ENCODE results near the gene JMY.

The JMY gene

GRCh38 chr5:79235634-79236361 lies at the start of gene JMY:
Gene JMY (plus strand): TSS chr5:79236131. CDS start chr5:79236651, 520 bp downstream.
- peak; percentile 82 for DNase-seq

- DNase-seq = no peak
Observed at GRCh38 chr5:79186455-79186854, 49.5 kb upstream of the JMY start.

GRCh38 chr5:79189439-79190234 lies 46.3 kb upstream of the JMY start:
- DNase-seq = no peak

GRCh38 chr5:79190235-79190529 lies 45.7 kb upstream of the JMY start:
- DNase-seq = no peak

GRCh38 chr5:79191457-79191856 lies 44.5 kb upstream of the JMY start:
- no peak for DNase-seq

- no peak for DNase-seq
Observed at GRCh38 chr5:79193643-79194042, 42.3 kb upstream of the JMY start.

- no peak for DNase-seq
Observed at GRCh38 chr5:79200573-79201183, 35.3 kb upstream of the JMY start.

GRCh38 chr5:79201206-79201605 lies 34.7 kb upstream of the JMY start:
- DNase-seq = no peak

GRCh38 chr5:79202076-79202475 lies 33.9 kb upstream of the JMY start:
- DNase-seq = no peak

GRCh38 chr5:79205965-79206364 lies 30.0 kb upstream of the JMY start:
- DNase-seq = no peak

GRCh38 chr5:79206541-79206940 lies 29.4 kb upstream of the JMY start:
- DNase-seq = no peak

- no peak for DNase-seq
Observed at GRCh38 chr5:79209505-79209904, 26.4 kb upstream of the JMY start.

- DNase-seq = no peak
Observed at GRCh38 chr5:79224286-79224984, 11.5 kb upstream of the JMY start.

GRCh38 chr5:79225026-79225425 lies 10.9 kb upstream of the JMY start:
- no peak for DNase-seq

GRCh38 chr5:79225441-79225840 lies 10.5 kb upstream of the JMY start:
- no peak for DNase-seq

- DNase-seq = no peak
Observed at GRCh38 chr5:79227484-79228025, 8.4 kb upstream of the JMY start.

GRCh38 chr5:79229357-79230174 lies 6.4 kb upstream of the JMY start:
- DNase-seq = no peak

GRCh38 chr5:79235261-79235633 lies 684 bp upstream of the JMY start:
- no peak for DNase-seq

GRCh38 chr5:79236362-79236969 lies 535 bp downstream of the JMY start:
- peak; percentile 15 to 24 for DNase-seq

GRCh38 chr5:79236970-79237739 lies 1.2 kb downstream of the JMY start:
- DNase-seq = peak; percentile 10 to 25

Measured in activated CD4-positive, alpha-beta T cell treated with anti-CD3 and anti-CD28 coated beads for 4 hours (primary cell).